Endothelial cell of umbilical vein (primary cell): ENCODE measurements around the gene NOX1. TPM values are rescaled to one million over a fixed set of nuclear protein-coding genes. Genes with fewer than 3 reads are reported as not detected.

ENCODE experiments used
- BruUV-seq: library from RNA; stranded (reverse); fragments of 400-500 nt; replicated peaks from 2 replicates; lab custom pipeline; 2021; lab: Mats Ljungman, UMichigan
- CTCF ChIA-PET: fragments of 300-600, 350-600 bp; sonication (Branson Sonifier 250); formaldehyde crosslinking; loops from one replicate; lab custom pipeline; 2021; ENCODE audit warnings: antibody characterized with exemption, inconsistent platforms; lab: Charles Lee
- POLR2A ChIA-PET: fragments of 300-600, 350-600 bp; sonication (Branson Sonifier 250); formaldehyde crosslinking; loops from one replicate; lab custom pipeline; 2021; ENCODE audit warnings: antibody characterized with exemption, inconsistent platforms; lab: Charles Lee
- DNase-seq: peaks from one replicate; pipeline ENCODE4 v3.0.0-alpha.2; 2011; ENCODE audit warnings: low read depth, low spot score
- FAIRE-seq: peaks from 2 replicates; lab custom pipeline; 2011; peaks lifted over from hg19 to GRCh38; lab: Jason Lieb, UNC
- H2AFZ ChIP-seq: 2 replicates; pipeline ENCODE4 v1.6.0; 2012; ENCODE audit warnings: low read depth, low read length, control low read depth, inconsistent platforms
- H3K27ac ChIP-seq: 2 replicates; pipeline ENCODE4 v1.5.1; 2011; ENCODE audit warnings: low read depth, mild to moderate bottlenecking, control low read depth, low read length, moderate library complexity; ENCODE audit not compliant: insufficient read depth
- H3K27me3 ChIP-seq, 2 experiments: 2 replicates each; pipeline versions ENCODE4 v1.6.0 to v1.6.1; 2011; ENCODE audit warnings: low read length in 2 of 2, mixed read lengths in 1 of 2; ENCODE audit not compliant: control insufficient read depth in 2 of 2, insufficient read depth in 2 of 2
- H3K36me3 ChIP-seq, 2 experiments: 2 replicates in 1 of 2; 3 replicates in 1 of 2; pipeline ENCODE4 v1.5.1; 2011; ENCODE audit warnings: low read length in 2 of 2, mild to moderate bottlenecking in 1 of 2, moderate library complexity in 1 of 2; ENCODE audit not compliant: control insufficient read depth in 2 of 2, insufficient read depth in 2 of 2; ENCODE audit errors: extremely low read depth in 1 of 2
- H3K4me1 ChIP-seq: 3 replicates; pipeline ENCODE4 v1.5.1; 2011; ENCODE audit warnings: mild to moderate bottlenecking, low read length; ENCODE audit not compliant: control insufficient read depth, insufficient read depth; ENCODE audit errors: extremely low read depth
- H3K4me2 ChIP-seq: 2 replicates; pipeline ENCODE4 v1.6.1; 2011; ENCODE audit warnings: low read length, control low read depth, mixed read lengths; ENCODE audit not compliant: insufficient read depth
- H3K4me3 ChIP-seq, 3 experiments: fragments of 200-600 bp in 1 of 3; sonication (generic), shearing (Covaris generic) in 1 of 3; replicated peaks in 1 of 3; 2 replicates each; pipeline ENCODE4 v1.5.1; 2011 to 2016; ENCODE audit warnings: control low read depth in 3 of 3, low read length in 3 of 3, mild to moderate bottlenecking in 2 of 3, inconsistent platforms in 1 of 3, low read depth in 1 of 3, moderate library complexity in 1 of 3; ENCODE audit not compliant: insufficient read depth in 1 of 3
- H3K79me2 ChIP-seq: 2 replicates; pipeline ENCODE4 v1.6.0; 2012; ENCODE audit warnings: low read length, inconsistent platforms; ENCODE audit not compliant: control insufficient read depth, insufficient read depth
- H3K9ac ChIP-seq: replicated peaks from 2 replicates; pipeline ENCODE3; 2011; ENCODE audit warnings: low read length, control low read depth; ENCODE audit not compliant: insufficient read depth; ENCODE audit errors: extremely low read depth
- H3K9me1 ChIP-seq: replicated peaks from 3 replicates; pipeline ENCODE4 v1.6.0; 2011; ENCODE audit warnings: mild to moderate bottlenecking, low read length; ENCODE audit not compliant: control insufficient read depth, insufficient read depth; ENCODE audit errors: extremely low read depth
- H3K9me3 ChIP-seq: replicated peaks from 2 replicates; pipeline ENCODE4 v1.5.1; 2012; ENCODE audit warnings: low read length, inconsistent platforms; ENCODE audit not compliant: control insufficient read depth, insufficient read depth
- H4K20me1 ChIP-seq: replicated peaks from 2 replicates; pipeline ENCODE3; 2011; ENCODE audit warnings: mild to moderate bottlenecking, low read length; ENCODE audit not compliant: control insufficient read depth, insufficient read depth; ENCODE audit errors: extremely low read depth
- EZH2 ChIP-seq: IDR thresholded peaks from 2 replicates; pipeline ENCODE4 v1.6.1; 2012; ENCODE audit warnings: borderline replicate concordance, low read depth, mild to moderate bottlenecking, moderate library complexity, low read length, inconsistent platforms; ENCODE audit not compliant: severe bottlenecking
- FOS ChIP-seq: IDR thresholded peaks from 2 replicates; pipeline ENCODE4 v1.6.1; 2011; ENCODE audit warnings: mild to moderate bottlenecking, low read length, moderate library complexity, borderline replicate concordance; ENCODE audit not compliant: insufficient read depth
- GATA2 ChIP-seq: IDR thresholded peaks from 2 replicates; pipeline ENCODE4 v1.7.0; 2011; ENCODE audit warnings: low read depth, mild to moderate bottlenecking, moderate library complexity, mixed read lengths, low read length; ENCODE audit not compliant: insufficient read length, insufficient read depth
- JUN ChIP-seq: IDR thresholded peaks from 2 replicates; pipeline ENCODE4 v1.6.1; 2011; ENCODE audit warnings: borderline replicate concordance, low read depth; ENCODE audit not compliant: insufficient read length, insufficient read depth
- MYC ChIP-seq: IDR thresholded peaks from one replicate; pipeline ENCODE4 v1.6.1; 2011; ENCODE audit warnings: mild to moderate bottlenecking, low read depth, low read length
- POLR2A ChIP-seq: IDR thresholded peaks from 2 replicates; pipeline ENCODE4 v1.6.1; 2012; ENCODE audit warnings: low read depth, mild to moderate bottlenecking, control low read depth, low read length
- POLR2AphosphoS5 ChIP-seq: IDR thresholded peaks from 2 replicates; pipeline ENCODE4 v1.6.1; 2012; ENCODE audit warnings: low read depth, mild to moderate bottlenecking, control low read depth, low read length, moderate library complexity; ENCODE audit not compliant: insufficient read depth
- dilution Hi-C: fragments of 300-500 bp; cut with MboI; formaldehyde crosslinking; loops from one replicate; pipeline ENCODE4 v1.15.0; 2019; ENCODE audit warnings: low sequenced_read_pairs; ENCODE audit not compliant: extremely low pct_ligation_motif_present
- intact Hi-C: fragments of 100-400 bp; cut with micrococcal nuclease; formaldehyde crosslinking; loops from one replicate; pipeline ENCODE4 v1.10.0; 2022
- polyA plus RNA-seq, 4 experiments: library from polyadenylated mRNA; depleted of rRNA in 3 of 4; stranded (reverse) in 3 of 4; unstranded in 1 of 4; fragments of >200 nt; gene quantifications; 2 replicates each; pipeline versions ENCODE4 v1.2.1 to v1.2.3, GENCODE V29; 2011 to 2012; ENCODE audit warnings: missing spikeins in 1 of 4
- total RNA-seq: library from RNA; stranded (reverse); gene quantifications from 2 replicates; pipeline ENCODE4 v1.2.3, GENCODE V29; 2021
- TF ChIP-seq, protein P1 (sequence below): IDR thresholded peaks from 2 replicates; pipeline ENCODE4 v1.6.1; 2011; ENCODE audit not compliant: insufficient read depth, insufficient read length
- TF ChIP-seq, protein P2 (sequence below), 2 donors: IDR thresholded peaks; 1 replicate in 1 of 2; 2 replicates in 1 of 2; pipeline ENCODE4 v1.5.1; 2011; ENCODE audit warnings: low read length in 2 of 2, mild to moderate bottlenecking in 2 of 2, moderate library complexity in 2 of 2, control low read depth in 1 of 2, inconsistent platforms in 1 of 2, low read depth in 1 of 2; ENCODE audit not compliant: insufficient read depth in 1 of 2; ENCODE audit errors: extremely low read depth in 1 of 2

The NOX1 gene
- total and polyA plus RNA-seq, 2 donors (not counting 3 experiments of a cell fraction or from before 2014, with no cell fraction given): not detected

DNA sequence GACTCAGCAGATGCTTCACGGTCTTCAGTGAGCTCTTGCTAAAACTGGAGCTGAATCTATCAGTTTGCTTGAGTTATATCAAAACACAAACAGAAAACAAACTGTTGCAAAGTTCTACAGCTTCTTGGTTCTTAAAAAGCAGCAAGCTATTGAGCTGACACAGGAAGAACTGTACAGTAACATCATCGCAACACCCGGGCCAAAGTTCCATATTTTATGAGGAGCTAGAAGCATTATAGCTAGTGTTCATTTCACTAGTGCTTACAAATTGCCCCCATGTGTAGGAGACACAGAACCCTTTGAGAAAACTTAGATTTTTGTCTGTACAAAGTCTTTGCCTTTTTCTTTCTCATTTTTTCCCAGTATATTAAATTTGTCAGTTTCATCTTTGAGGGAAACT, 71.3 kb downstream of the NOX1 start:
- Histone ChIP-seq H3K9me3 (no peaks in the 10 kb centered on the region), H3K4me1 (no peaks in the 10 kb centered on the region), H3K27ac (no peak overlapping the region), H3K4me3 (no peak overlapping the region), H3K79me2 (no peaks in the 10 kb centered on the region), H3K27me3 (peaks cover 0 to 8% of the 10 kb centered on the region in 2 experiments), H3K36me3 (no peaks in the 10 kb centered on the region), H3K9me1 (no peaks in the 10 kb centered on the region), H3K9ac (no peak overlapping the region), H4K20me1 (no peaks in the 10 kb centered on the region), H3K4me2 (no peak overlapping the region), H2AFZ (no peak overlapping the region)
- BruUV-seq: no TSS peak
- FAIRE-seq: no peak
- intact Hi-C loops: no loop called here
- CTCF ChIA-PET: no interaction called here
- POLR2A ChIA-PET: no interaction called here
- no peak for TF ChIP-seq GATA2
- TF ChIP-seq, protein P1, sequence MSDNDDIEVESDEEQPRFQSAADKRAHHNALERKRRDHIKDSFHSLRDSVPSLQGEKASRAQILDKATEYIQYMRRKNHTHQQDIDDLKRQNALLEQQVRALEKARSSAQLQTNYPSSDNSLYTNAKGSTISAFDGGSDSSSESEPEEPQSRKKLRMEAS: no peak
- no peak for TF ChIP-seq MYC
- no peak for TF ChIP-seq FOS
- no peak for TF ChIP-seq EZH2
- no peak for TF ChIP-seq JUN
- TF ChIP-seq, protein P2, sequence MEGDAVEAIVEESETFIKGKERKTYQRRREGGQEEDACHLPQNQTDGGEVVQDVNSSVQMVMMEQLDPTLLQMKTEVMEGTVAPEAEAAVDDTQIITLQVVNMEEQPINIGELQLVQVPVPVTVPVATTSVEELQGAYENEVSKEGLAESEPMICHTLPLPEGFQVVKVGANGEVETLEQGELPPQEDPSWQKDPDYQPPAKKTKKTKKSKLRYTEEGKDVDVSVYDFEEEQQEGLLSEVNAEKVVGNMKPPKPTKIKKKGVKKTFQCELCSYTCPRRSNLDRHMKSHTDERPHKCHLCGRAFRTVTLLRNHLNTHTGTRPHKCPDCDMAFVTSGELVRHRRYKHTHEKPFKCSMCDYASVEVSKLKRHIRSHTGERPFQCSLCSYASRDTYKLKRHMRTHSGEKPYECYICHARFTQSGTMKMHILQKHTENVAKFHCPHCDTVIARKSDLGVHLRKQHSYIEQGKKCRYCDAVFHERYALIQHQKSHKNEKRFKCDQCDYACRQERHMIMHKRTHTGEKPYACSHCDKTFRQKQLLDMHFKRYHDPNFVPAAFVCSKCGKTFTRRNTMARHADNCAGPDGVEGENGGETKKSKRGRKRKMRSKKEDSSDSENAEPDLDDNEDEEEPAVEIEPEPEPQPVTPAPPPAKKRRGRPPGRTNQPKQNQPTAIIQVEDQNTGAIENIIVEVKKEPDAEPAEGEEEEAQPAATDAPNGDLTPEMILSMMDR (IDR thresholded peaks at IDR 0.05; ENCODE audit: extremely low read depth in 1 of 2, insufficient read depth in 1 of 2, low read depth in 1 of 2, low read length in 2 of 2): no peak
- TF ChIP-seq POLR2AphosphoS5: no peak
- TF ChIP-seq POLR2A: no peak
- DNase-seq: no peak
- dilution Hi-C loops: no loop called here
